Activated T-helper 2 cell treated with anti-CD3 and anti-CD28 coated beads, Interferon-gamma antibody, Interleukin-2, Interleukin-4, amounts not matched to agents 10 μg/mL and 5 μg/mL and 100 μg/mL, durations not matched to agents 14 hours and 24 hours and 36 hours (primary cell): Measurements from ENCODE around the gene LAMA3. TPM values are rescaled to one million over a fixed set of nuclear protein-coding genes. Genes with fewer than 3 reads are reported as not detected.

ENCODE experiments used
- DNase-seq: peaks from one replicate; pipeline ENCODE4 v3.0.0; 2021; ENCODE audit warnings: low spot score
- H3K27ac Mint-ChIP-seq: one replicate; pipeline ENCODE4 v1.8.0; 2021; ENCODE audit warnings: mixed read lengths
- H3K27me3 Mint-ChIP-seq: one replicate; pipeline ENCODE4 v1.8.0; 2021; ENCODE audit warnings: low read depth, mixed read lengths
- H3K36me3 Mint-ChIP-seq: one replicate; pipeline ENCODE4 v1.8.0; 2021; ENCODE audit warnings: low read depth, mixed read lengths
- H3K4me1 Mint-ChIP-seq: one replicate; pipeline ENCODE4 v1.8.0; 2021; ENCODE audit warnings: low read depth, mixed read lengths
- H3K4me3 Mint-ChIP-seq: one replicate; pipeline ENCODE4 v1.8.0; 2021; ENCODE audit warnings: low read depth, mild to moderate bottlenecking, moderate library complexity, mixed read lengths
- H3K9me3 Mint-ChIP-seq: one replicate; pipeline ENCODE4 v1.8.0; 2021; ENCODE audit warnings: mixed read lengths
- intact Hi-C: fragments of 100-400 bp; cut with micrococcal nuclease; formaldehyde crosslinking; loops from one replicate; pipeline ENCODE4 v1.15.1; 2023
- total RNA-seq: library from RNA; stranded (reverse); gene quantifications from 2 replicates; pipeline ENCODE4 v1.2.3, GENCODE V29; 2022

Gene LAMA3
- total RNA-seq, 1 donor from 2014 or later: not detected

- H3K4me3 Mint-ChIP-seq: no peak overlapping the region
- DNase-seq: no peak
- intact Hi-C loops: no loop called here
- peaks cover 12% of the 10 kb centered on the region for H3K27me3 Mint-ChIP-seq
- H3K36me3 Mint-ChIP-seq: no peaks in the 10 kb centered on the region
- H3K9me3 Mint-ChIP-seq: no peaks in the 10 kb centered on the region
- H3K27ac Mint-ChIP-seq: no peak overlapping the region
- no peaks in the 10 kb centered on the region for H3K4me1 Mint-ChIP-seq
Observed at GRCh38 chr18:23752796-23753195, 63.5 kb downstream of the LAMA3 start.

GRCh38 chr18:23756590-23757436 is 67.6 kb downstream of the LAMA3 start:
- intact Hi-C loops: no loop called here
- Mint-ChIP-seq H3K4me3 (no peak overlapping the region), H3K9me3 (no peaks in the 10 kb centered on the region), H3K27ac (no peak overlapping the region), H3K27me3 (peaks cover 3% of the 10 kb centered on the region), H3K4me1 (no peaks in the 10 kb centered on the region), H3K36me3 (no peaks in the 10 kb centered on the region)
- no peak for DNase-seq

- H3K27me3 Mint-ChIP-seq: peaks cover 3% of the 10 kb centered on the region
- no peaks in the 10 kb centered on the region for H3K4me1 Mint-ChIP-seq
- H3K4me3 Mint-ChIP-seq: no peak overlapping the region
- no peaks in the 10 kb centered on the region for H3K9me3 Mint-ChIP-seq
- H3K27ac Mint-ChIP-seq: no peak overlapping the region
- intact Hi-C loops: no loop called here
- H3K36me3 Mint-ChIP-seq: no peaks in the 10 kb centered on the region
- DNase-seq: no peak
Observed at GRCh38 chr18:23757437-23757733, 68.1 kb downstream of the LAMA3 start.

GRCh38 chr18:23758281-23758680 is 69.0 kb downstream of the LAMA3 start:
- Mint-ChIP-seq H3K4me1 (no peaks in the 10 kb centered on the region), H3K36me3 (no peaks in the 10 kb centered on the region), H3K4me3 (no peak overlapping the region), H3K27me3 (peaks cover 3% of the 10 kb centered on the region), H3K27ac (no peak overlapping the region), H3K9me3 (no peaks in the 10 kb centered on the region)
- intact Hi-C loops: no loop called here
- DNase-seq: no peak

- intact Hi-C loops: no loop called here
- no peak for DNase-seq
- H3K4me1 Mint-ChIP-seq: no peaks in the 10 kb centered on the region
- H3K27ac Mint-ChIP-seq: no peak overlapping the region
- H3K27me3 Mint-ChIP-seq: peaks cover 21% of the 10 kb centered on the region
- H3K36me3 Mint-ChIP-seq: no peaks in the 10 kb centered on the region
- no peaks in the 10 kb centered on the region for H3K9me3 Mint-ChIP-seq
- no peak overlapping the region for H3K4me3 Mint-ChIP-seq
Observed at GRCh38 chr18:23761941-23762340, 72.7 kb downstream of the LAMA3 start.

GRCh38 chr18:23763343-23763742 is 74.1 kb downstream of the LAMA3 start:
- H3K4me3 Mint-ChIP-seq: no peak overlapping the region
- H3K27ac Mint-ChIP-seq: no peak overlapping the region
- no peaks in the 10 kb centered on the region for H3K36me3 Mint-ChIP-seq
- peaks cover 29% of the 10 kb centered on the region for H3K27me3 Mint-ChIP-seq
- no peak for DNase-seq
- H3K9me3 Mint-ChIP-seq: no peaks in the 10 kb centered on the region
- intact Hi-C loops: no loop called here
- H3K4me1 Mint-ChIP-seq: no peaks in the 10 kb centered on the region

- Mint-ChIP-seq H3K9me3 (peaks cover 3% of the 10 kb centered on the region), H3K4me3 (no peak overlapping the region), H3K27ac (no peak overlapping the region), H3K27me3 (peaks cover 37% of the 10 kb centered on the region), H3K4me1 (no peaks in the 10 kb centered on the region), H3K36me3 (no peaks in the 10 kb centered on the region)
- intact Hi-C loops: no loop called here
- no peak for DNase-seq
Observed at GRCh38 chr18:23765931-23766330, 76.7 kb downstream of the LAMA3 start.

GRCh38 chr18:23772327-23773024 is 83.2 kb downstream of the LAMA3 start:
- Mint-ChIP-seq H3K9me3 (peaks cover 3% of the 10 kb centered on the region), H3K4me3 (no peak overlapping the region), H3K27me3 (peaks cover 36% of the 10 kb centered on the region), H3K36me3 (no peaks in the 10 kb centered on the region), H3K4me1 (no peaks in the 10 kb centered on the region), H3K27ac (no peak overlapping the region)
- DNase-seq: no peak
- intact Hi-C loops: no loop called here

GRCh38 chr18:23776306-23776705 is 87.1 kb downstream of the LAMA3 start:
- no peaks in the 10 kb centered on the region for H3K4me1 Mint-ChIP-seq
- no peak overlapping the region for H3K27ac Mint-ChIP-seq
- peaks cover 25% of the 10 kb centered on the region for H3K27me3 Mint-ChIP-seq
- H3K36me3 Mint-ChIP-seq: no peaks in the 10 kb centered on the region
- DNase-seq: no peak
- intact Hi-C loops: no loop called here
- no peaks in the 10 kb centered on the region for H3K9me3 Mint-ChIP-seq
- H3K4me3 Mint-ChIP-seq: no peak overlapping the region

- H3K27ac Mint-ChIP-seq: no peak overlapping the region
- intact Hi-C loops: no loop called here
- no peaks in the 10 kb centered on the region for H3K9me3 Mint-ChIP-seq
- H3K4me1 Mint-ChIP-seq: no peaks in the 10 kb centered on the region
- DNase-seq: no peak
- H3K4me3 Mint-ChIP-seq: no peak overlapping the region
- H3K36me3 Mint-ChIP-seq: no peaks in the 10 kb centered on the region
- peaks cover 18% of the 10 kb centered on the region for H3K27me3 Mint-ChIP-seq
Observed at GRCh38 chr18:23778828-23779227, 89.6 kb downstream of the LAMA3 start.

GRCh38 chr18:23779696-23780303 is 90.5 kb downstream of the LAMA3 start:
- no peaks in the 10 kb centered on the region for H3K4me1 Mint-ChIP-seq
- H3K36me3 Mint-ChIP-seq: no peaks in the 10 kb centered on the region
- DNase-seq: no peak
- no peak overlapping the region for H3K27ac Mint-ChIP-seq
- H3K27me3 Mint-ChIP-seq: peaks cover 16% of the 10 kb centered on the region
- intact Hi-C loops: no loop called here
- H3K4me3 Mint-ChIP-seq: no peak overlapping the region
- H3K9me3 Mint-ChIP-seq: no peaks in the 10 kb centered on the region

GRCh38 chr18:23784832-23785245 is 95.6 kb downstream of the LAMA3 start:
- peaks cover 9% of the 10 kb centered on the region for H3K9me3 Mint-ChIP-seq
- intact Hi-C loops: no loop called here

GRCh38 chr18:23793051-23793450 is 103.8 kb downstream of the LAMA3 start:
- H3K27ac Mint-ChIP-seq: no peak overlapping the region

More at GRCh38 chr18:23784832-23785245, 95.6 kb downstream of the LAMA3 start:
- DNase-seq: no peak
- no peak overlapping the region for H3K4me3 Mint-ChIP-seq
- peaks cover 3% of the 10 kb centered on the region for H3K36me3 Mint-ChIP-seq
- H3K4me1 Mint-ChIP-seq: no peaks in the 10 kb centered on the region
- no peak overlapping the region for H3K27ac Mint-ChIP-seq
- peaks cover 27% of the 10 kb centered on the region for H3K27me3 Mint-ChIP-seq

More at GRCh38 chr18:23793051-23793450, 103.8 kb downstream of the LAMA3 start:
- Mint-ChIP-seq H3K27me3 (peaks cover 20% of the 10 kb centered on the region), H3K36me3 (no peaks in the 10 kb centered on the region), H3K4me1 (peaks cover 10% of the 10 kb centered on the region), H3K9me3 (no peaks in the 10 kb centered on the region), H3K4me3 (no peak overlapping the region)
- no peak for DNase-seq
- intact Hi-C loops: no loop called here
